ENCODE measurements around the gene VGLL4. TPM values are rescaled to one million over a fixed set of nuclear protein-coding genes. Genes with fewer than 3 reads are reported as not detected.

Gene VGLL4
- polyA plus RNA-seq, 1 donor from 2014 or later = 113 TPM

- H3K36me3 ChIP-seq (ENCODE audit: insufficient read depth, low read length) = no peaks in the 10 kb centered on the region
- no peaks in the 10 kb centered on the region for H4K20me1 ChIP-seq (ENCODE audit: insufficient read depth)
- no peak overlapping the region for H3K27ac ChIP-seq (ENCODE audit: low read length)
- no peaks in the 10 kb centered on the region for H3K9me3 ChIP-seq (ENCODE audit: low read length)
- no peak overlapping the region for H2AFZ ChIP-seq (ENCODE audit: low read depth, low read length)
- no peaks in the 10 kb centered on the region for H3K27me3 ChIP-seq (ENCODE audit: insufficient read depth, low read depth, low read length)
- no peak overlapping the region for H3K4me2 ChIP-seq (ENCODE audit: low read length)
- no peaks in the 10 kb centered on the region for H3F3A ChIP-seq (ENCODE audit: insufficient read depth, low read length, poor library complexity, severe bottlenecking)
- no peak for TF ChIP-seq CTCF (IDR thresholded peaks at IDR 0.05; ENCODE audit: poor library complexity, severe bottlenecking)
- TF ChIP-seq REST (IDR thresholded peaks at IDR 0.05; ENCODE audit: borderline replicate concordance) = no peak
- TF ChIP-seq EP300 (conservative IDR thresholded peaks at IDR 0.05; ENCODE audit: poor library complexity, severe bottlenecking) = no peak
- TF ChIP-seq RAD21 (conservative IDR thresholded peaks at IDR 0.05) = no peak
- no peak for TF ChIP-seq SMC3 (conservative IDR thresholded peaks at IDR 0.05; ENCODE audit: poor library complexity)
- no peak for TF ChIP-seq EZH2 (IDR thresholded peaks at IDR 0.05; ENCODE audit: borderline replicate concordance, insufficient read depth, low read length, poor library complexity, severe bottlenecking)
- TF ChIP-seq TAF1 (IDR thresholded peaks at IDR 0.05; ENCODE audit: low read depth) = no peak
- no peak for TF ChIP-seq POLR2AphosphoS5 (IDR thresholded peaks at IDR 0.05)
- no peak for TF ChIP-seq MXI1 (conservative IDR thresholded peaks at IDR 0.05; ENCODE audit: poor library complexity, severe bottlenecking)
- no peak overlapping the region for H3K9ac ChIP-seq (ENCODE audit: low read length)
- no peaks in the 10 kb centered on the region for H3K79me2 ChIP-seq (replicated peaks; ENCODE audit: insufficient read depth, low read length)
- no peaks in the 10 kb centered on the region for H3K9me2 ChIP-seq (ENCODE audit: insufficient read depth, low read length)
- no peak overlapping the region for H3K4me3 ChIP-seq (ENCODE audit: low read length)
Measured at GRCh38 chr3:11510356-11510755, 133.4 kb downstream of the VGLL4 start.

- Histone ChIP-seq H3K27me3 (ENCODE audit: insufficient read depth, low read depth, low read length) (no peaks in the 10 kb centered on the region), H3K4me2 (ENCODE audit: low read length) (no peak overlapping the region), H3K9ac (ENCODE audit: low read length) (no peak overlapping the region), H3F3A (ENCODE audit: insufficient read depth, low read length, poor library complexity, severe bottlenecking) (no peaks in the 10 kb centered on the region), H3K9me3 (ENCODE audit: low read length) (no peaks in the 10 kb centered on the region), H3K79me2 (replicated peaks; ENCODE audit: insufficient read depth, low read length) (no peaks in the 10 kb centered on the region), H3K9me2 (ENCODE audit: insufficient read depth, low read length) (no peaks in the 10 kb centered on the region), H3K4me3 (ENCODE audit: low read length) (no peak overlapping the region), H2AFZ (ENCODE audit: low read depth, low read length) (no peak overlapping the region), H4K20me1 (ENCODE audit: insufficient read depth) (no peaks in the 10 kb centered on the region), H3K36me3 (ENCODE audit: insufficient read depth, low read length) (no peaks in the 10 kb centered on the region), H3K27ac (ENCODE audit: low read length) (no peak overlapping the region)
- TF ChIP-seq REST (IDR thresholded peaks at IDR 0.05; ENCODE audit: borderline replicate concordance) = no peak
- TF ChIP-seq RAD21 (conservative IDR thresholded peaks at IDR 0.05) = no peak
- no peak for TF ChIP-seq SMC3 (conservative IDR thresholded peaks at IDR 0.05; ENCODE audit: poor library complexity)
- TF ChIP-seq EP300 (conservative IDR thresholded peaks at IDR 0.05; ENCODE audit: poor library complexity, severe bottlenecking) = no peak
- TF ChIP-seq POLR2AphosphoS5 (IDR thresholded peaks at IDR 0.05) = no peak
- TF ChIP-seq CTCF (IDR thresholded peaks at IDR 0.05; ENCODE audit: poor library complexity, severe bottlenecking) = no peak
- TF ChIP-seq EZH2 (IDR thresholded peaks at IDR 0.05; ENCODE audit: borderline replicate concordance, insufficient read depth, low read length, poor library complexity, severe bottlenecking) = no peak
Measured at GRCh38 chr3:11510001-11510340, 133.7 kb downstream of the VGLL4 start.
